Activated CD8-positive, alpha-beta memory T cell treated with anti-CD3 and anti-CD28 coated beads for 4 hours (primary cell): ENCODE measurements around the gene ALS2.
"Not testable (repeated sequence)": the region's sequence is repeated elsewhere in the genome, so short reads cannot be mapped to it uniquely, and the experiment has no call there.

ENCODE experiments used
- DNase-seq, 2 donors: peaks; one replicate each; pipeline ENCODE4 v3.0.0-alpha.2; 2020; ENCODE audit warnings: low read depth in 2 of 2

Gene ALS2

GRCh38 chr2:201674794-201675193, 105.9 kb downstream of the ALS2 start:
- no peak for DNase-seq

GRCh38 chr2:201674298-201674697, 106.4 kb downstream of the ALS2 start:
- no peak for DNase-seq

GRCh38 chr2:201673546-201673945, 107.2 kb downstream of the ALS2 start:
- no peak for DNase-seq

GRCh38 chr2:201671205-201671604, 109.5 kb downstream of the ALS2 start:
- not testable (repeated sequence) for DNase-seq

DNA sequence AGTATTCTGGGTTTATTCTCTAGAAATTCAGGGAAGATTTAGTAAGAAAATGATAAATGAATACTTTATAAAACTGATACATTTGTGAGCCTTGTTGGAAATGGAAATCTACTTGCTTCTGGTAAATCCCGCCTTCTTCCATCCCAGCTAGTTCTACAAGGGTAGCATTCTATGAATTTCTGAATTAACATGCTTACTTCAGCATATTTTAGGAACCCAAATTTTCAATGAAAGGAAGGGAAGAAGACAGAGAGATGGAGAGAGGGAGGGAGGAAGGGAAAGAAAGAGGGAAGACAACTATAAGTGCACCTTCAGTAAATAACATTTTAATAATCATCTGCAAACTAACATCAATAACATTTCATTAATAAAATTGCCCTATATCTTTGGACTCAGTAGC, 110.9 kb downstream of the ALS2 start:
- DNase-seq, result no peak

GRCh38 chr2:201668402-201668910, 112.3 kb downstream of the ALS2 start:
- no peak for DNase-seq

DNA sequence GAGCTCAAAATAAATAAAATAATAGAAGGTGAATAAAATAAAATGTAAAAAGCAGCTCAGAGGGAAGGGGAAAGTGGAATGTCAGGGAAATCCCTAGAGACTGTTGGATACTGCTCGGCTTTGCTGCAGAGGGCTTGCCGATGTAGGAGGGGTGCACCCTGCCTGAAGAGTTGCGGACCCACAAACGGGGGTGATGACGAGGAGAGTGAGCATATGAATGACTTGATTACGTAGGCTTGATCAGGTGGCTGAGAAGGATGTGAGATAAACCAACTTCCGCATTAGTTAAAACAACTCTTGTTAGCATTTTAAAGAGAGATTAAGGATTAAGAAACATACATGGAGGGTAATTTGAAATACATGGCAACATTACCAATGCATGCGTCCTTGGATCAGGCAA, 116.4 kb downstream of the ALS2 start:
- no peak for DNase-seq

DNA sequence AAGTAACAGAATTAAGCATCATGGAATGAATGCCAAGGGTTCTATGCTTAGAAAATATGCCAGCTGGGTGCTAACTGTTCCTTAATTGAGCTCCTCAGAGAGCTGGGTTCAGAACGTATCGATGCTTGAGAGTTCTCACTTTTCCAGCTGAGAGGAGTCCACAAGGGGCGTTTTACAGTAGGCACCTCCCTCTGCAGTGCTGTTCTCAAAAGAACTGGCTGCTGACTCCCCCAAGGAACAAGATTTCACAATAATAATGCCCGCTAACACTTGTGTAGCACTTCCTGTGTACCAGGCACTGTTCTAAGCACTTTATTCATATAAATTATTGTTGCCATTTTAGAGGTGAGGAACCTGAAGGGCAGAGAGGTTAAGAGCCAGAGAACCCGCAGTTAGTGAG, 119.4 kb downstream of the ALS2 start:
- DNase-seq, result no peak

DNA sequence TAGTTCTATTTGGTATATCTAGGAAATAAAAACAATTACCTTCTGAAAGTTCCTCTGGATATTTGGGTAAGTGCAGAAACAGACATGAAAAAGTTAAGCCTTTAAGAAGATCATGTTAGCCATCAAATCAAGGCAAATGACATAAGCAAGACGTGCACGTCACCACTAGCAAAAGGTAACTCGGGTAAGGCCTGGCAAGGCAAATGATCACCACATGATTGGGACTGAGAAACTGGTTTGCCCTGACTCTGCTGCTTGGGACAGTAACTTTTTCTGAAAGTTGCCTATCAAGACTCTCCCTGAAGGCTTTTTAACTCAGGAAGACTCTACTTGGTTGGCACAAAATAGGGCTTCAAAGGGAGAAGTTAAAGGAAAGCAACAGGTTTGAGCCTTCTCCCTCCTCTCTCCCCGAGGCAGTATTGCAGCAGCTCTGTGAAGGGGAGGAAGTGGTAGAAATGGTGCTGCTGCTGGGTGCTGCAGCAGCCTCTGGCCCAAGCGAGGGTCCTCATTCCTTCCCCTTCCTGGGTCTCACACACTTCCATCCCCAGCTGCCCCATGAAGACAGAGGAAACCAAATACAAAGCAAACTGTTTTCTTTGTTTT, 120.3 kb downstream of the ALS2 start:
- DNase-seq, result no peak

DNA sequence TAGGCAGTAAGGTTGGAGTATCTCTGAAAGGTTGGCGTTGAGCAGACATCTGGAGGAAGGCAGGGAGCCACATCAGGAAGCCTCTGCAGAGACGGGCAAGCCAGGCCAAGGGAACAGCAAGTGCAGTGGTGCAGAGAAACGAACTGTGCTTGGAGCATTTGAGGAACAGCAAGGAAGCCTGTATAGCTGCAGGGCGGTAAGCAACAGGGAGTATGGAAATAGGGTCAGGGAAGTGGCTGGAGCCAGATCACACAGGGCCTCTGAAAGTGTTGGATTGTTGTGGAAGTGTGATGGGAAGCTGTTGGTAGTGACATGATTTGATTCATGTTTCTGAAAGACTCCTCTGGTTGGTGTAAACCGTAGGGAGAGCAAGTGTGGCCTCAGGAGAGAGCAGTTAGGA, 124.0 kb downstream of the ALS2 start:
- DNase-seq, result no peak

DNA sequence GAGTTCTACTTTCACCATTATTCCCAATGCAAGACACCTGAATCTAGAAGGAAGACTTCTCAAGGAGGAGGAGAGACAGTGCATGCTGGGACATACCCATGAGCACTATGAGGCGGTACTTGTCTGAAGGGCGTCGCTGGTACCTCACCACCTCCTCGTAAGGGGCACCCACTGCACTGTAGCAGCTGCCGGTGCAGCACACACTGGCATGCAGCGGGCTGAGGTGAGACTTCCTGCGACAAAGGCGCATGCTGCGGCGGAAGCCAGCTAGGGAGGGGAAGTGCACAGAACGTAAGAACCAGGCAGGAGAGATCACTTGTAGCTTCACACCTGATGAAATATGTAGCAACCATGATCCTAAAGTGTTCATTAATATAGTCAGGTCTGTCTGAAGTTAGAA, 124.6 kb downstream of the ALS2 start:
- DNase-seq, result no peak

GRCh38 chr2:201654616-201655384, 125.9 kb downstream of the ALS2 start:
- no peak for DNase-seq

- DNase-seq, result no peak
These were observed 127.5 kb downstream of the ALS2 start for GRCh38 chr2:201653221-201653620.
